ENCODE data around the gene RGS3.
A peak's percentile ranks its signal among the peaks of the same experiment; 100 is the strongest.

Gene RGS3

DNA sequence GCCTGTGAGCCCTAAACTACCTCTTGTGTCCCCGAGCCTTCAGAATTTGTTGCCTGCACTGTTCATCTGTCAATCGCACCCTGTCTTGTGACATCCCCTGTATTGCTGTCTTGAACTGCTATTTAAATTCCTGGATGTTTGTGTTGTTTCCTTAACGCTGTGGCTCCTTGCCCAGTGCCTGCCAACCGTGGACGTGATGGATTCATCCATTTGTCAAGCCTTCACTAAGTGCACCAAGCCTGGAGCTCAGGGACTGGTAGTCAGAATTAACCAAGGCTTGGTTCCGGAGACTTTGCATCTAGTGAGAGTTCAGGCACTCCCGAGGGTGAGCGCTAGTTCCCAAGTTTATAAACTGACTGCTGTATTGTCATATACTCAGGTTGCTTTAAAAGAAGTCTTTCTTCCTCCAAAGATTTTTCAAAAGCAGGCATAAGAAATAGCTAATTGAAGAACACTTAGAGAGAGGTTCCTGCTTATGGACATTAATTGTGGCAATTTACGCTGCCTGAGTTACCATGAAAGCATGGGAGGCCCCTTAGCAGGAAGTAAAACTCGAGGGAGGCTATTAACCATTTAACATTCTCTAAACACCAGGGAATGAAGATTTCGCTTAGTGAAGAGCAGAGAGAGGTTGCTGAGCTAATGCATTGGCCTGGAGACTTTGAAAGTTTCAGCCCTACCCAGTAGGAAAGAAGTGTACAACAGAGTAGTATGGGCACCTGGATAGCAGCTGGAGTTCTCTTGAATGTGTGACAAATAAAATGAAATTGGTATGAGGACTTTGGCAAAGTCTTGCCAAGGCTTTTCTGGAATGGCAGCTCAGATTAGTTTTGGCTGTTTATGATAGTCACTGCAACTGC lies 29.0 kb downstream of the RGS3 start:
- DNase-seq, result no peak

DNA sequence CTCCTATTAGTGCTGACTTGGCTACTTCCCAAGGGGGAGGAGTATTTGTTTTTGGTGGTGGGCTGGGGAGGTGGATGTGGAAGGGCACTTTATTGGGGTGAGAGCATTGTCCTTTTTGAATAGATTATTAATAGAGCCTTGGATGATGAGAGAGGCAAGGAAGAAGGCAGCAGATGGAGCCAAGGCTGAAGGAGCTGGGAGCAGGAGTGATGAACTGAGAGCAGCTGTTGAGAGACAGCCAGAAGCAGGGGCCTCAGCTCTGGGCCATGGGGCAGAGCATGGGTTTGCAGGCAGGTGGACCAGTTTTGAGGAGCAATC lies 29.6 kb downstream of the RGS3 start:
- DNase-seq, result no peak

DNA sequence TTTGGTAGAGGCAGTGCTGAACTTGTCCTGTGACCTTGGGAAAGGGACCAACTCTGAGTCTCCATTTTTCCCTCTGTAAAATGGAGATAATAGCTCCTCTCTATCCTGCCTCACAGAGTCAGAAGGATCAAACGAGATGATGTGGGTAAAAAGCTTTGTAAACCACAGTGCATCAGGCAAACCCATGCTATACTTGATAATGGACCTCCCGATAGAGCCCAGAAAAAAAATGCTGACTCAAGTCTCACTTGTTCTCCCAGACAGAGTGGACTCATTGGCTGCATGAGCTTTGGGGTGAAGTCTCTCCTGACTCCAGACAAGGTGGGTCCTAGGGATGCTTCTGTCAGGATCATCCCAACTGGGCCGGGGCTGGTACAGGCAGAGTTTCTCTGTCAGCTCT lies 32.0 kb downstream of the RGS3 start:
- no peak for DNase-seq

DNA sequence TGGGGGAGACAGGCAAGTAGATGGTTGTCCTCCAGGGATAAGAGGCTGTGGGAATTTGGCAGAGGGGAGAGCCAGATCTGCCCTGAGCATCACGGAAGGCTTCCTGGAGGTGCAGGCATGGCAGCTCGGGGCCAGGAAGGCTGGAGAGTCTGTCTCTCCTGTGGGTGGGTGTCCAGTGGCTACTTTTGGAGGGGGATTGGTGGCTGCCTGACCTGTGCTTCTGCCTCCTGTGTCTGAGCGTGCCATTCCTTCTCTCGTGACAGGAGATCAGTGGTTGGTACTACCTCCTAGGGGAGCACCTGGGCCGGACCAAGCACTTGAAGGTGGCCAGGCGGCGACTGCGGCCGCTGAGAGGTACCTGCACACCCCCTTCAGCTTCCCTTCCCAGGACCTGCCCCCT lies 33.5 kb downstream of the RGS3 start:
- DNase-seq, result no peak

DNA sequence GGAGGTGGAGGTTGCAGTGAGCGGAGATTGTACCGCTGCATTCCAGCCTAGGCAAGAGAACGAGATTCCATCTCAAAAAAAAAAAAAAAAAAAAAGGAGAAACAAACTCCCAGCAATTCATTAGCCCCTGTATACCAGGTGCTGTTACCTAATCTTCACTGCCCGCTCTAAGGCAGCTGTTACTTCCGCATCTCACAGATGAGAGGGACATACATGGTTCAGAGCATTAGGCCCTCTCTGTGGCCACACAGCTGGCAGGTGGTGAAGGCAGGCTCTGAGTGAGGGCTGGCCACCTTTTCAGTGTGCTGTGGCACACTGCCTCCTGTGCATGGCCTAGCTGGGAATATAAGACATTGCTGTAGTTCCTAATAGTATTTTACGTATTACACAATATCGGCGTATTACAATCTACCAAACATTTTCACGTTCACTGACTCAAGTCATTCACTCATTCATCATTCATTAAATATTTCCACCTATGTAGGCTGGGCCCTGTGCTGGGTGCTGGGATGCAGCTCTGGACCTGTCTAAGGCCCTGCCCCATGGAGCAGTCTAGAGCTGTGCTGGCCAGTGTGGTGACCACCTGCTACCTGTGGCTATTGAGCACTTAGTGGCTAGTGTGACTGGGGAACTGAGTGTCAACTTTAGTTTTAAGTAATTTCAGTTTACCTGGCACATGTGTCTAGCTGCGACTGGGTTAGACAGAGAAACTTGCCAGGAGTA lies 35.8 kb downstream of the RGS3 start:
- DNase-seq, result no peak

DNA sequence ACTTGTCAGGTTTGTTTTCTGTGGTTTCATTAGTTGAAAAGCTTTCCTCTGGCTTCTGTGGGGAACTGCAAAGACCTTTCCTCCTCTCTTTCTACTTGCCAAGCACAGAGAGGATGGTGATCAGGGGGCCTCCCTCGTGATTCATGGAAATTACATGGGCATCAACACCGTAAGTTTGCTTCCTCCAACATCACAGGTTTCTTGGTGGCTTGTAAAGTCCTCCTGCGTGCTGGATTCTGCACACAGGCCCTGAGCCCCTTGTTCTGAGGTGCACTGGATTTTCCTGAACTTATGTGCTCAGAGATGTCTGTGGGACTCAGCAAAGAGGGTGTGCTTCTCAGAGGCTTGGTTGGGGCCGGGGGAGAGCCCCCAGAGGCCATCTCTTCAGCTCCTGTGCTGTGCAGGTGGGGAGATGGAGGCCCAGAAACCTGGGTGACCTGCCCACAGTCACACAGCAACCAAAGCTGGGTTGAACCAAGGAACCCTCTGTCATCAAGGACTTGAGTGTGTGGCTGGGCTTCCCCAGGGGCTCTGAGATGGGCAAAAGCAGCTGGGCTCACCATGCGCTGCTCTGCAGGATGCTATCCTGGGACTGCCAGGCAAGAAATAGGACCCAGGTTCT lies 36.5 kb downstream of the RGS3 start:
- DNase-seq, result no peak

DNA sequence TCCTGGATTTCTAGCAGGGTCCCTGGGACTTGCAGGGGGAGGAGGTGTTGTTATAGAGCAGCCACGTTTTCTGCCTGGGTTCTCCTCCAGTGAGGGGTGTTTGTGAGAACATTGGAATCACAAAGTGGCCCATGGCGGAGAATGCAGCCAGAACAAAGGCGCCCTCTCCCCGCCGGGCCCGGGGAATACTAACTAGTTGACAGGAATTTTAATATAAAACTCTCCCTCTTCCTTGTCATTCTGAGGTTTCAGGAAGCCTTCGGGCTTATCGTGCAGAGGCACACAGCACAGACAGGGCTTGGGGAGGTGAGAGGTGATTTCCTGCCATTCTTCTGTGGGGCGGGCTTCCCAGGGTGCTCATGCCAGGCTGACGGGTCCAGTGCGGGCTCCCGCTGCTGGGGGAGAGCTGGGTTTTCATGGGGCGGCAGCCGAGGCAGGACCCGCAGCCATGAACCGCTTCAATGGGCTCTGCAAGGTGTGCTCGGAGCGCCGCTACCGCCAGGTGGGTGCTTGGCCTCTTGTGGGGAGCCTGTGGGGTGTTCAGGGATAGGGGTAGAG lies 37.7 kb downstream of the RGS3 start:
- no peak for DNase-seq

DNA sequence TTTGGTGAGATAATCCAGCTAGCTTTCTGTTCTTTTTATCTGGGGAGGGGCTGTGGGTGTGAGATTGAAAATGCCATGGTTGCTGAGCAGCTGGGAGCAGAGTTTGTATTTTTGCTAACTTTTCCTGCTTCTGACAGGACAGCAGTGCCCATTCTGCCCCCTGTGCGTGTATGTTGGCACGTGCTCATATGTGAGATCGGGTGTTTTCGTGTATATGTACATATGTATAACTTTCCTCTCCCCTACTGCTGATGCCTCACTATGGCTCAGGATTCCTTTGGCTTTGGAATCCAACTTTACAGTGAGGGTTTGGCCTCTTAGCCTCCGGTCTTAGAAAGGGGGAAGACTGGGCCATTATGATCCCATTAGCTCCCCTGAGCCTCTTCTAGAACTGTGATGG lies 38.3 kb downstream of the RGS3 start:
- DNase-seq, result no peak

DNA sequence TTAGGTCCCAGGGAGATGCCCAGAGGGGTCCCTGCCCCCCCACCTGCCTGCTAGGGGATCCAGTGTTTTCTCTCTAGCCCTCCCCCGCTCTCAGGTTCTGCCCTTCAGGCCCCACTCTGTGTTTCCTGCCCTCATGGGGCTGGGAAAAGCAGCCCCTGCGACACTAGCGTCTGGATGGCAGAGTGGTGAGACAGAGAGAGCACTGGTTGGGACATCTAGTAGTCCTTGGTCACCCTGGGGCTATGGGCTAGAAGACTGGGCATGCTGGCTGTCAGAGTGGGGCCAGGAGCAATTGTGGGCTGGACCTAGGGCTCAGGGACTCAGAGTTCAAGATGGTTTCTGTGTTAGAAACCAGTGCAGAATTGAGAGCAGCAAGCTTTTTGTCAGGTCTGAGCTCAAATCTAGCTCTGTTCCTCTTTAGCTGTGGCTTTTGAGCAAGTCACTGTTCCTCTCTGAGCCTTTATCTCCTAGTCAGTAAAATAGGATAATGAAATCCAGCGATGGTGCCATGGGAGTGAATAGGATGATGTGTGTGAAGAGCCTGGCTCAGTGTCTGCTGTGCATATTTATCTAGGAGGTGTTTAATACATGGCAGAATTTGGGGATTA lies 39.0 kb downstream of the RGS3 start:
- DNase-seq, result no peak

DNA sequence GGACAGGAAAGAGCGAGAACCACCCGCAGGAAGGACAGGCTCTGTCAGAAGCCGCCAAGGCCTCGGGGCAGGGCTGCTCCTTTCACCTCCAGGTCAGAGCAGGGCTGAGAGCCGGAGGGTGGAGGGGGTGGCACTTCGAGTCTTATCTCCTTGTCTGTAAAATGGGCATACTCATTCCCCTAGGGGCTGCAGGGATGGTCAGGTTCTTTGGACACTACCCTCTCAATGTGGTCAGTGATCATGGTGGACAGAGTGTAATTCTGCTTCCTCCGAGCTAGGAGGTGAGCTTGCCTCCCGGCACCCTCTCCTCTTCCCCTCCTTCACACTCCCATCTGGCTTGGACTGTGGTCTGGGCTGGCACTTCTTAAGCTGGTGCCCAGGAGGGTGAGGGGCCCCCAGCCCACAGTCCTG lies 39.6 kb downstream of the RGS3 start:
- DNase-seq, result no peak

DNA sequence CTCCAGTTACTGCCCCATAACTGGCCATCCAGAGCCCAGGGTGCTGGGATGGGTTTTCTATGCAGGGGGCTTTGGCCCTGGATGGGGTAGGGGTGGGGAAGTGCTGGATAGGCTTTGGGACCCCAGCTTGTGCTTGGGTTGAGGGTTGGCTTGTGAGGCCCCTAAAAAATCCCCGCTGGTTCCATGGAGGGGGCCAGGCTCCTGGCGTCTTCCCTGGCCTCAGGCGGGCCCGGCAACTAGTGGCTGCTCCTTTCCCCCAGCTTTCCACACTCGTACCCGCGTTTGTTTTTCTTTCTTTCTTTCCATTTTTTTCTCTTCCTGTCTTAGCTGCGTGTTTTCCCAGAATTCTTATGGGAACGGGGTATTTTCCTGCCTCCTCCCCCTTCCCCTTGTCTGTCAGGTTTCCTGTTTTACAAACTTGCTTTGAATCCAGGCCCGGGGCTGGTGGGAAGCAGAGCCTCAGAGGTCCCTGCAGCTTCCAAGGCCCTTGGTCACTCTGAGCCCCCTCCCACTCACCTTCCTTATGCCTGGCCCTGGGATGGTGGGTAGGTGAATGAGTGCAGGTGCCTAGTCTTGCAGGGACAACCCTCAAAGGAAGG lies 40.2 kb downstream of the RGS3 start:
- DNase-seq, result no peak

DNA sequence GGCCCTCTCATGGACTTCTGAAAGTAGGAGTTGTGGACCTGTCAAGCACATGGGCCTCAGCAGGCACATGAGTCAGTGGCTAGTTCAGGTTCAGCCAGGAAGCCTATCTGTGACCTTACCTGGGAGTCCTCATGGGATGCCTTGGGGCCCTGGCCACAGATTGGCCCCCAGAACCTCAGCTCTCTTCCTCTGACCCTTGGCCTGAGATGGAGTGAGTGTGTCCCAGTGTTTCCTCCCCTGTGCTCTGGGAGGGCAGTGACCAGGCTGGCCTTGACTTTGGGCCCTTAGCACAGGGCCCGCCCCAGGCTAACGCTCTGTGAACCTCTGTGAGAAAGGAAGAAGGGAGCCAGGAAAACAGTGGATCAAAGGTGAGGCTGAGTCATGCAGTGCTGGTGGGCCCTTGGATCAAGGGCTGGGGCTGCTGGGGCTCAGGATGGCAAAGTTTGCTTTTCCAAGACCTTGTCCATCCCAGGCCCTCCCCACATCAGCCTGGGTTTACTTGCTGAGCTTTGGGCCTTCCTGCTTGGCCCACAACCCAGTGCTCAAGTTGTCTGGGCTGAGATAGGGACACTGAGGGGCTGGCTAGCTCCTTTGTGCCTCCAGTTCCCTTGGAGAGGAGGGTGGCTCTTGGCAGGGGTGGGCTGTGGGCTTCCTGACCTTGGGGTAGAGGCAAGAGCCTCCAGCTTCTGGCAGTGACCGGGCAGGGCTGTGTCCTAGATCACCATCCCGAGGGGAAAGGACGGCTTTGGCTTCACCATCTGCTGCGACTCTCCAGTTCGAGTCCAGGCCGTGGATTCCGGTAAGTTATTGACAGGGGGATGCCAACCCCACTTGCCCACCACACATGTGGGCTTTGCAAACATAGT lies 41.4 kb downstream of the RGS3 start:
- DNase-seq, result no peak

DNA sequence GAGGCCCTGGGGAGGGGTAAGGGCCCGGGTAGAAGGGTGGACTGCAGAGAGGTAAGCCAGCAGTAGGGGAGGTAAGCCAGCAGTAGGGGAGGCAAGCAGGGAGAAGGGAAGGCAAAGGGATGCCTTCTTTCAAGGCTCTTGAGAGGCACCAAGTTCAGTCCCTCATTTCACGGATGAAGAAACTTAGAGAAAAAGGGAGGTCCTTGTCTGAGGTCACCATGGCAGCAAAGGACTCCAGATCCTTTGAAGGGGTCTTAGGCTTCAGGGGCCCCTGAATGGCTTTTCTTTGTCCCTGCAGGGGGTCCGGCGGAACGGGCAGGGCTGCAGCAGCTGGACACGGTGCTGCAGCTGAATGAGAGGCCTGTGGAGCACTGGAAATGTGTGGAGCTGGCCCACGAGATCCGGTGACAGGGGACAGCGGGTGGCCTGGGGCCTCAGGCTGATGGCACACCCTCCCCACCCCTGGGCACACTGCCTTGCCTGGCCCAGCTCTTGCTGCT lies 42.6 kb downstream of the RGS3 start:
- DNase-seq, result peak; percentile 74

DNA sequence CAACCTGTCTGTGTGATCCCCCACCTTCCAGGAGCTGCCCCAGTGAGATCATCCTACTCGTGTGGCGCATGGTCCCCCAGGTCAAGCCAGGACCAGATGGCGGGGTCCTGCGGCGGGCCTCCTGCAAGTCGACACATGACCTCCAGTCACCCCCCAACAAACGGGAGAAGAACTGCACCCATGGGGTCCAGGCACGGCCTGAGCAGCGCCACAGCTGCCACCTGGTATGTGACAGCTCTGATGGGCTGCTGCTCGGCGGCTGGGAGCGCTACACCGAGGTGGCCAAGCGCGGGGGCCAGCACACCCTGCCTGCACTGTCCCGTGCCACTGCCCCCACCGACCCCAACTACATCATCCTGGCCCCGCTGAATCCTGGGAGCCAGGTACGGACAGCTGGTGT lies 43.7 kb downstream of the RGS3 start:
- DNase-seq, result no peak

DNA sequence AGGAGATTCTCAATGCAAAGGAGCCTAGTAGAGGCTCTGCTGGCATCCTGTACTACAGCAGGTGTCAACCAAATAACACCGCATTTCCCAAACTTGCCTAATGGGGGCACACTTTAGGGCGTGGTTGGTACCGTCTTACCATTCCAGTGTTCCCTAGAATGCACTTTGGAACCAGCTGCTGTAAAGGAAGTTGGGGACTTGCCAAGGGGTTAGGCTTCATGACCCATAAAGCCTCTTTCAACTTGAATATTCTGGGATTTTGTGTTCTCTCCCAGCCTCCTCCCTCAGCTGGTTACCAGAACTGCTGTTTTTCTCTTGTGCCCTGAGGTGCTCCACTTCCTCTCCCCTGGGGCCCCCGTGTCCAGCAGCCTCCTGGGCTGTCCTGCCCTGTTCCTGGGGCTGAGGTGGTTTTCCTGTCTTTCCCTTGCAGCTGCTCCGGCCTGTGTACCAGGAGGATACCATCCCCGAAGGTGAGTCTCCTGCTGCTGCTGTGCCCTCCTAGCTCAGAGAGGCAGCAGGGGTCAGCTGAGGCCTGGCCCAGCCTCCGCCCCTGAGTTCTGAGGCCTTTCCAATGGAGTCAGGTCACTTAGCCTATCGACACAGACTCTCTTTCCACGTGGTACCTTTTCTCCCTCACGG lies 44.7 kb downstream of the RGS3 start:
- DNase-seq, result no peak

DNA sequence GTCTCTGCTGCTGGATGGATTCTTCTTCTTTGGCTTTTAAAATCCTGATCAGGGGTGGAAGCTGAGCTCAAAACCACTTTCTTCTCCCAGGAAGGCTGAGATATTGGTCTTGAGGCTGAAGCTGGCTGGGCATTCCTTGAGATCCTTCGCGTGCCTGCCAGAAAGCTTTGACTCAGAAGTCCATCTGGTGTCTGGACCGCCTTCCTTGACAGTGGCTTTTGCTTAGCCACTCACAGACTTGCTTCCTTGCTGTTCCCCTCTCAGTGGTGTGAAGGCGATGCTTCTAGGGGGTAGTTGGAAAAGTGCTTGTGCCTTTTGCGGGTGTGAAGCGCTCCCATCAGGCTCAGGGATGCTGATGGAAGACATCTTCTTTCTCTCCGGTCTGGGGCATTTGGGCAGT lies 45.9 kb downstream of the RGS3 start:
- no peak for DNase-seq

DNA sequence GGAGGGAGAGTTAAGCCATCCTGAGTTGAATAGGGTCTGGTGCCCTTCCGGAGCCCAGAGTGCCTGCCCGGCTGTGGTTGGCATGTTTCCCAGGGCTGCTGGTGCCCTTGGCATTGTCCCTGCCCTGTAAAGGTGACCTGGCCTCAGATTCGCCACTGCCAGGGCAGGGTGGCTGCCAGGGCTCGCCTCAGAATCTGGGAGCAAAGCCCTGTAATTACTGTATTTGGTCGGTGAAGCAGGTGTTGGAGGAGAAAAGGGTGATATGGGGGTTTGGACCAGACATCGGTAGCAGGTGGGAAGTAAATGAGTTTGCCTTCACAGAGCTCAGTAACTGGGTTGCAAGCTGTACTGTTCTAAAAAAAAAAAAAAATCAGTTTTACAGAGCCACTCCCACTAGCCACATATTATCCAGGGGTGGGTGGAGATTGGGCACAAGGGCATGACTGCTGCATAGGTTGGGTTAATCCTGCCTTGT lies 47.6 kb downstream of the RGS3 start:
- no peak for DNase-seq

DNA sequence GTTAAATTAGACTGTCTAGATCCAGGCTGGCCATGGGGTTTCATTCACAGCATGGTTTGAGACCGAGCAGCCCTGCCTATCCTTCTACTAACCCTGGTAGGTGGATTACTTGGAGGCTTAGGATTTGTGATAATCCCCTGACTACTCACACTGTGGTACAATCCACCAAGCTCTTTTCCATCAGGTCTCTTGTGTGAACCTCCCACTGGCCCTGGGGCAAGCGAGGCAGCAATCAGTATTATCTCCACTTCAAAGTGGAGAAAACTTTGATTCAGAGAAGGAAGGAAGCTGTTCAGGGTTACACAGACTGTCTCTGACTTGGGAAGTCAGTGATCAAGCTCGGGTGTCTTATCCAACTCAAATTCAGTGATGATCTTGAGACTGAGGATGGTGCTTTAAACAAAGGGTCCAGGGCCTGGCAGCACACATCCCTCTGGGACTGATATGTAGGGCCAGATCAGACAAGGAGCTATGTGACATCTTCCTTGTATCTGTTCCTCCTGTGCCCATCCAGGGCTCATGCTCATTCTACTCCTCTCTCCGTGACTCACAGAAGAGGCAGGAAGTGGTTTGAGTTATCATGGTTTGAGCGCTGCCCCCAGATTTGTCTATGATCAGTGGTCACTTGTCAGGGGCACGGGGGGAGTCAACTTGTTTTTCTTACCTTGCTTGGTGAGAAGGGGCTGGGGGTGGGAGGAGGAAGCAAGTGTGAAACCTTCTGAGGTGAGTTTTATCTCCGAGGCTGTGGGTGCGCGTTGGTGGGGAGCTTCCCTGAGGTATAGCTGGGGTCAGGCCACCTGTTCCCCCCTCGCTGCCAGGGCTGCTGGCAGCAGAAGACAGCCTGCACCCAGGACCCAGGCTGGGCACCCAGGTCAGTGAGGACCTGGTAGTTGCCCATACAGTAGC lies 48.6 kb downstream of the RGS3 start:
- DNase-seq, result no peak

DNA sequence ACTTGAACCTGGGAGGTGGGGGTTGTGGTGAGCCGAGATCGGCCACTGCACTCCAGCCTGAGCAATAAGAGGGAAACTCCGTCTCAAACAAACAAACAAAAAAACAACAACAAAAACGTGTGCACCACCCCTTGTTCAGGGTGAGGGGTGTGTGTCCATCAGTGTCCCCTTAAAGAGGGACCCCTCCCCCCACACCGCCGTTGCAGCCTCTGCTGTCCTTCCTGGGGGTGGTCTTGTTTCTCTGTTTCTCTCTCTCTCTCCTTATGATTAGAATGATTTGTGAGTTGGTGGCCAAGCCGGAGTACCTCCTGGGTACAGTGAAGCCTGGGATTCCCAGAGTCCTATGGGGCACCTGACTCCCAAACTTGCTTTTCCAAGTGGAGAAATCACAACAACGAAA lies 49.6 kb downstream of the RGS3 start:
- DNase-seq, result no peak

DNA sequence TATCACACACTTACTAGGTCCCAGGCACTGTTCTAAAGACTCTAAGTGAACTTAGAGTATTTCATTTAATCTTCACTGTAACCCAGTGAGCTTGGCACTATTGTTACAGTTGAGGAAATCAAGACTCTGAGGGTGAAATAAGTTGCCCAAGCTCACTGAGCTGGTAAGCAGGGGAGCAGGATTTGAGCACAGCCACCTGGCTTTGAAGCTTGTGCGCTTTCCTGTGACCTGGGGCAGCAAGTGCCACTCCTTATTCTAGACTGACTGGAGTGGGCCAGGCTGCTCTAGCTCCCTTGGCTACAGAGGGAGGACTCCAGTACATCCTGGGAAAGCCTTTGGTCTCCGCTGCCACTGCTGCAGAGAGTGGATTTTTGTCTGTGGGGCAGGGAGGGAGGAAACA lies 50.0 kb downstream of the RGS3 start:
- DNase-seq, result no peak

Measured in NCI-H345 (cell line).